H1 (cell line): Measurements from ENCODE around the gene OPA3. TPM values are rescaled to one million over a fixed set of nuclear protein-coding genes. Genes with fewer than 3 reads are reported as not detected.

Experiments used
- CTCF ChIA-PET: fragments of 300-600 bp; sonication (Branson Sonifier 250); formaldehyde crosslinking; loops from one replicate; lab custom pipeline; 2021; ENCODE audit not compliant: partially characterized antibody; lab: Charles Lee
- POLR2A ChIA-PET: fragments of 300-600 bp; sonication (Branson Sonifier 250); formaldehyde crosslinking; loops from one replicate; lab custom pipeline; 2021; ENCODE audit warnings: inconsistent platforms; ENCODE audit not compliant: partially characterized antibody; lab: Charles Lee
- DNase-seq, 2 experiments: peaks; one replicate each; pipeline versions ENCODE4 v3.0.0 to v3.0.0-alpha.2; 2010 to 2022; ENCODE audit warnings: low spot score in 2 of 2, low read depth in 1 of 2, mixed read lengths in 1 of 2
- FAIRE-seq: peaks from 2 replicates; lab custom pipeline; 2011; peaks lifted over from hg19 to GRCh38; lab: Jason Lieb, UNC
- H2AFZ ChIP-seq: 2 replicates; pipeline ENCODE4 v1.8.1; 2012; ENCODE audit warnings: low read length, inconsistent platforms
- H2AK5ac ChIP-seq: 2 replicates; pipeline ENCODE4 v1.6.1; 2013; ENCODE audit warnings: low read depth, low read length
- H2BK120ac ChIP-seq: replicated peaks from 2 replicates; pipeline ENCODE3; 2013; ENCODE audit warnings: low read depth, low read length, inconsistent platforms
- H2BK12ac ChIP-seq: 2 replicates; pipeline ENCODE4 v1.6.1; 2013; ENCODE audit warnings: low read depth, low read length
- H2BK15ac ChIP-seq: 2 replicates; pipeline ENCODE4 v1.6.1; 2013; ENCODE audit warnings: low read length
- H2BK20ac ChIP-seq: 2 replicates; pipeline ENCODE4 v1.6.1; 2013; ENCODE audit warnings: low read length
- H2BK5ac ChIP-seq: 2 replicates; pipeline ENCODE4 v1.6.1; 2013; ENCODE audit warnings: low read depth, low read length
- H3K14ac ChIP-seq: 2 replicates; pipeline ENCODE4 v1.6.1; 2013; ENCODE audit warnings: inconsistent platforms; ENCODE audit not compliant: insufficient read length
- H3K18ac ChIP-seq: 2 replicates; pipeline ENCODE4 v1.6.1; 2013; ENCODE audit warnings: low read length; ENCODE audit errors: extremely low read depth
- H3K23ac ChIP-seq: 2 replicates; pipeline ENCODE4 v1.6.1; 2013; ENCODE audit warnings: inconsistent platforms; ENCODE audit not compliant: insufficient read length
- H3K23me2 ChIP-seq: 2 replicates; pipeline ENCODE4 v1.6.1; 2013; ENCODE audit warnings: low read depth, low read length
- H3K27ac ChIP-seq: 2 replicates; pipeline ENCODE4 v1.6.1; 2011; ENCODE audit warnings: low read depth, low read length, inconsistent platforms
- H3K27me3 ChIP-seq, 4 experiments: replicated peaks in 1 of 4; 1 replicate in 1 of 4; 2 replicates in 3 of 4; pipeline versions ENCODE4 v1.6.1 to v1.8.1; 2011 to 2013; ENCODE audit warnings: low read length in 3 of 4, mild to moderate bottlenecking in 3 of 4, inconsistent platforms in 2 of 4, mixed read lengths in 2 of 4, moderate library complexity in 1 of 4; ENCODE audit not compliant: control insufficient read depth in 3 of 4, insufficient read depth in 3 of 4; ENCODE audit errors: extremely low read depth in 1 of 4
- H3K36me3 ChIP-seq, 4 experiments: 2 replicates each; pipeline versions ENCODE4 v1.6.1 to v1.8.1; 2011 to 2013; ENCODE audit warnings: mild to moderate bottlenecking in 4 of 4, low read length in 3 of 4, moderate library complexity in 2 of 4, control low read depth in 1 of 4, inconsistent platforms in 1 of 4; ENCODE audit not compliant: insufficient read depth in 4 of 4, control insufficient read depth in 2 of 4
- H3K4ac ChIP-seq: replicated peaks from 2 replicates; pipeline ENCODE3; 2013; ENCODE audit warnings: low read length, low read depth, mixed read lengths, inconsistent platforms; ENCODE audit not compliant: insufficient read length
- H3K4me1 ChIP-seq, 4 experiments: replicated peaks in 1 of 4; 1 replicate in 1 of 4; 2 replicates in 3 of 4; pipeline versions ENCODE4 v1.6.1 to v1.8.1; 2011 to 2013; ENCODE audit warnings: low read length in 3 of 4, inconsistent platforms in 2 of 4, mixed read lengths in 1 of 4; ENCODE audit not compliant: insufficient read depth in 4 of 4, control insufficient read depth in 3 of 4
- H3K4me2 ChIP-seq, 2 experiments: 2 replicates each; pipeline versions ENCODE4 v1.6.1 to v1.8.1; 2011 to 2013; ENCODE audit warnings: low read depth in 2 of 2, low read length in 2 of 2, control low read depth in 1 of 2, inconsistent platforms in 1 of 2, mild to moderate bottlenecking in 1 of 2; ENCODE audit not compliant: insufficient read depth in 1 of 2
- H3K4me3 ChIP-seq, 4 experiments: fragments of 200-600, 300-600 bp in 1 of 4; sonication (generic), shearing (Covaris generic), sonication (Bioruptor Twin) in 1 of 4; 2 replicates each; pipeline versions ENCODE4 v1.5.1 to v1.8.1; 2011 to 2016; ENCODE audit warnings: low read length in 4 of 4, low read depth in 3 of 4, control low read depth in 2 of 4, inconsistent platforms in 2 of 4, mild to moderate bottlenecking in 2 of 4, mixed read lengths in 1 of 4, moderate library complexity in 1 of 4; ENCODE audit not compliant: insufficient read depth in 2 of 4; ENCODE audit errors: extremely low read depth in 1 of 4
- H3K56ac ChIP-seq: replicated peaks from 2 replicates; pipeline ENCODE3; 2013; ENCODE audit warnings: low read depth, mild to moderate bottlenecking, mixed read lengths, low read length, inconsistent platforms; ENCODE audit not compliant: insufficient read length
- H3K79me1 ChIP-seq: 2 replicates; pipeline ENCODE4 v1.6.1; 2013; ENCODE audit warnings: low read depth, low read length, control low read depth
- H3K79me2 ChIP-seq, 2 experiments: 2 replicates each; pipeline versions ENCODE4 v1.6.1 to v1.8.1; 2012 to 2013; ENCODE audit warnings: low read length in 2 of 2, mild to moderate bottlenecking in 2 of 2, inconsistent platforms in 1 of 2; ENCODE audit not compliant: insufficient read depth in 2 of 2, control insufficient read depth in 1 of 2
- H3K9ac ChIP-seq, 4 experiments: replicated peaks in 1 of 4; 1 replicate in 1 of 4; 2 replicates in 3 of 4; pipeline versions ENCODE4 v1.6.1 to v1.8.1; 2011 to 2013; ENCODE audit warnings: low read depth in 3 of 4, low read length in 3 of 4, control low read depth in 2 of 4, mild to moderate bottlenecking in 2 of 4, moderate library complexity in 2 of 4, inconsistent platforms in 1 of 4; ENCODE audit errors: extremely low read depth in 1 of 4
- H3K9me3 ChIP-seq, 2 experiments: 2 replicates each; pipeline versions ENCODE4 v1.6.1 to v1.8.1; 2012 to 2013; ENCODE audit warnings: mild to moderate bottlenecking in 2 of 2, moderate library complexity in 2 of 2, control low read depth in 1 of 2, inconsistent platforms in 1 of 2, low read depth in 1 of 2, low read length in 1 of 2, mixed read lengths in 1 of 2; ENCODE audit not compliant: insufficient read depth in 2 of 2
- H4K20me1 ChIP-seq, 2 experiments: replicated peaks in 1 of 2; 2 replicates each; pipeline versions ENCODE3 to v1.8.1; 2011 to 2013; ENCODE audit warnings: inconsistent platforms in 2 of 2, low read length in 2 of 2, mild to moderate bottlenecking in 1 of 2; ENCODE audit not compliant: insufficient read depth in 2 of 2, control insufficient read depth in 1 of 2
- H4K5ac ChIP-seq: 2 replicates; pipeline ENCODE4 v1.6.1; 2013; ENCODE audit warnings: low read length, low read depth, mixed read lengths, inconsistent platforms; ENCODE audit not compliant: insufficient read length
- H4K8ac ChIP-seq: 2 replicates; pipeline ENCODE4 v1.8.0; 2013; ENCODE audit warnings: mild to moderate bottlenecking, moderate library complexity, low read length, inconsistent platforms; ENCODE audit not compliant: insufficient read depth; ENCODE audit errors: extremely low read depth
- H4K91ac ChIP-seq: replicated peaks from 2 replicates; pipeline ENCODE3; 2013; ENCODE audit warnings: low read length, mixed read lengths, inconsistent platforms; ENCODE audit not compliant: insufficient read length
- ASH2L ChIP-seq: fragments of 200-600, 300-600 bp; sonication (generic); IDR thresholded peaks from one replicate; pipeline ENCODE4 v1.7.1; 2017; ENCODE audit warnings: low read length
- ATF2 ChIP-seq: IDR thresholded peaks from 2 replicates; pipeline ENCODE4 v1.6.1; 2012; ENCODE audit warnings: low read length, inconsistent platforms
- CBX5 ChIP-seq: fragments of 300-800, 300-1000 bp; sonication (generic); IDR thresholded peaks from 2 replicates; pipeline ENCODE4 v1.7.1; 2016; ENCODE audit warnings: antibody characterized with exemption, low read length, low read depth
- CTBP2 ChIP-seq: IDR thresholded peaks from 2 replicates; pipeline ENCODE4 v1.7.0; 2011; ENCODE audit warnings: borderline replicate concordance, mild to moderate bottlenecking, moderate library complexity, mixed read lengths, low read length; ENCODE audit not compliant: insufficient read depth, insufficient read length
- JUN ChIP-seq: IDR thresholded peaks from 2 replicates; pipeline ENCODE4 v1.6.1; 2011; ENCODE audit warnings: low read depth, mild to moderate bottlenecking, improper control_type of control experiment, low read length
- KDM4A ChIP-seq: IDR thresholded peaks from one replicate; pipeline ENCODE4 v1.7.1; 2012; ENCODE audit warnings: low read depth, mild to moderate bottlenecking, moderate library complexity, low read length, inconsistent platforms; ENCODE audit not compliant: severe bottlenecking
- WGBS, 2 experiments: shearing (Covaris generic) in 1 of 2; methylation state at CpG; one replicate each; pipeline versions ENCODE4 v1.1.6 to v1.1.7; 2013 to 2015; ENCODE audit warnings: low lambda C conversion rate in 2 of 2, mixed read lengths in 2 of 2, inconsistent platforms in 1 of 2, low coverage in 1 of 2, missing lambda C conversion rate in 1 of 2; ENCODE audit not compliant: insufficient replicate concordance in 2 of 2, insufficient coverage in 1 of 2, insufficient read length in 1 of 2; ENCODE audit errors: extremely low coverage in 1 of 2, missing lambda C conversion rate in 1 of 2; 5-methylcytosine and 5-hydroxymethylcytosine counted together
- polyA plus RNA-seq, 7 experiments: library from polyadenylated mRNA; depleted of rRNA in 3 of 7; stranded (reverse) in 5 of 7; unstranded in 2 of 7; fragments of >200 nt in 5 of 7; fragments of 200-250 nt in 2 of 7; gene quantifications; 1 replicate in 5 of 7; 2 replicates in 1 of 7; 4 replicates in 1 of 7; pipeline versions ENCODE4 v1.2.1 to v1.2.3, GENCODE V29; 2011 to 2013; ENCODE audit warnings: missing spikeins in 2 of 7, mixed read lengths in 2 of 7
- total RNA-seq: library from RNA; stranded (reverse); fragmentation: NEBNext Ultra II Directional; extraction: Animal tissue kit (Norgen Biotek cat#: 25700); gene quantifications from 2 replicates; pipeline ENCODE4 v1.2.1, GENCODE V29; 2021

Gene OPA3
- total and polyA plus RNA-seq, 2 of the 8 experiments (the other 6 are each of a cell fraction or from before 2014, with no cell fraction given) = 12.5 to 14.5 TPM

DNA sequence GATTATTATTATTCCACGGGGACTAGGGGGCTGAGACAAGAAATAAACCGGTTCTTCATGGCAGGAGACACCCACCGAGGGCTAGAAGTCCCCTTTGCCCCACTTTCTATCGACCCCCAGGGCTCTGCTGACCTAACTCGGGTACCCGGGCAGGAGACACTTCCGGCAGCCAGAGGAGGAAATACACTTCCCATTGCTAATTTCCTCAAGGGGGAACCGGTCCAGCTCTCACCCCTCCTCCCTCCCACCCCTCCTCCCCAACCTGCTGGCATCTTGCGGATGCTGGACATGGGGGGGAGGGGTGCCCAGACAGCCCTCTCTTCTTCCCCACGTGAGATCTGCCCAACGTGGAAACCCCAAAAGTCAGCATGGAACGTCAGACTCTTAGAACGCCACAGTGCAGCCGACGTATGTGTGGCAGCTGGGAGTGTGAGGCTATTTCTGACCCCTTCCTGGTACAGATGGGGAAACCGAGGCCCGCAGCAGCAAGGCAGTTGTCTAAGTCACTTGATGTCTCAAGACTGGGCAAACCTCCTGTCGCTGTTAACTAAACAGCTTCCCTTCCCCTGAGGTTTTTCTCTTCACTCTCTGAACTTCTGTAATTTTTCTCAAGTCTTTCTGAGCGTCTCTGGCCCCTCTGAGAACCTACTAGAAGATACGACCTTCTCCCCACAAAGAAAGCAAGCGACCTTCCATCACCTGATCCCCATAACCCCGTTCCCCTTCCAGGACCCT lies 13.8 kb upstream of the OPA3 start:
- H2BK12ac ChIP-seq = peak overlapping the region; percentile 63; the same call in 1 of the 2 replicates
- H3K4me1 ChIP-seq = peaks cover 12 to 25% (median 13%) of the 10 kb centered on the region in 4 experiments; a peak in 6 of 7 replicates

More for the DNA sequence above, 13.8 kb upstream of the OPA3 start:
- Histone ChIP-seq H2BK120ac (no peak overlapping the region), H2BK15ac (peak overlapping the region; percentile 84; the same call in 1 of the 2 replicates), H2AFZ (no peak overlapping the region), H4K5ac (no peak overlapping the region), H3K4me3 (peak overlapping the region; percentile 14 to 58 (median 30); a peak in 6 of 8 replicates), H3K23ac (no peak overlapping the region), H3K18ac (no peak overlapping the region; the same call in 1 of the 2 replicates), H2AK5ac (no peak overlapping the region; the same call in 1 of the 2 replicates), H4K8ac (no peak overlapping the region), H3K79me2 (no peaks in the 10 kb centered on the region), H3K27ac (no peak overlapping the region), H3K27me3 (peaks cover 36 to 56% (median 49%) of the 10 kb centered on the region in 4 experiments), H3K4ac (no peak overlapping the region), H4K20me1 (no peaks in the 10 kb centered on the region), H4K91ac (no peak overlapping the region), H3K9me3 (no peaks in the 10 kb centered on the region), H2BK5ac (peak overlapping the region; percentile 18; the same call in 1 of the 2 replicates), H3K14ac (no peak overlapping the region), H3K79me1 (no peaks in the 10 kb centered on the region), H3K36me3 (no peaks in the 10 kb centered on the region), H2BK20ac (no peak overlapping the region), H3K23me2 (peaks cover 13% of the 10 kb centered on the region; the same call in 1 of the 2 replicates), H3K56ac (no peak overlapping the region), H3K9ac (no peak overlapping the region), H3K4me2 (peak overlapping the region; percentile 77)
- 13% methylated on average over 22 of the region's 22 CpGs; no CpG with 5 or more reads in 1 of the 2 experiments for WGBS, 2 experiments
- FAIRE-seq (no peak), DNase-seq (no peak)
- ChIA-PET CTCF (interaction anchor here (1.0 to 3.0 kb wide), 8 partner anchors 8 to 94 kb away, joined by 3 to 29 read pairs (median 3); partner anchors contain the start of genes EML2 and QPCTL), POLR2A (interaction anchor here (0.7 to 3.0 kb wide), 10 partner anchors 14 to 119 kb away, joined by 3 to 15 read pairs (median 6); partner anchors contain the start of genes EML2, OPA3 and QPCTL)
- TF ChIP-seq ASH2L (no peak), KDM4A (peak; percentile 7), ATF2 (no peak), JUN (no peak), CTBP2 (no peak), CBX5 (no peak)
